Thyroid gland (tissue), 4 donors: Measurements from ENCODE around the gene ARHGAP8. TPM values are rescaled to one million over a fixed set of nuclear protein-coding genes. Genes with fewer than 3 reads are reported as not detected.
A peak's percentile ranks its signal among the peaks of the same experiment; 100 is the strongest.

ENCODE experiments used
- DNase-seq, 2 donors: peaks; one replicate each; pipeline ENCODE4 v3.0.0-alpha.2; 2019
- H3K27ac ChIP-seq, 3 donors: fragments of 200-600 bp; sonication (generic); 1 replicate in 2 of 3; 2 replicates in 1 of 3; pipeline ENCODE4 v1.5.1; 2016 to 2019; ENCODE audit warnings: mild to moderate bottlenecking in 1 of 3, moderate library complexity in 1 of 3
- H3K27me3 ChIP-seq: fragments of 200-600 bp; sonication (generic); one replicate; pipeline ENCODE4 v1.5.1; 2019
- H3K36me3 ChIP-seq, 2 donors: fragments of 200-600 bp; sonication (generic); one replicate each; pipeline ENCODE4 v1.5.1; 2016 to 2019
- H3K4me1 ChIP-seq, 2 donors: fragments of 200-600 bp; sonication (generic); one replicate each; pipeline ENCODE4 v1.5.1; 2017 to 2019
- H3K4me3 ChIP-seq, 3 donors: fragments of 200-600 bp; sonication (generic); replicated peaks in 1 of 3; 1 replicate in 2 of 3; 2 replicates in 1 of 3; pipeline ENCODE4 v1.5.1; 2016; ENCODE audit warnings: mild to moderate bottlenecking in 1 of 3
- H3K9me3 ChIP-seq: fragments of 200-600 bp; sonication (generic); one replicate; pipeline ENCODE4 v1.5.1; 2017
- POLR2A ChIP-seq, 2 donors: fragments of 450-650 bp; IDR thresholded peaks; one replicate each; pipeline ENCODE4 v1.6.1; 2017; ENCODE audit warnings: antibody characterized with exemption in 2 of 2, mild to moderate bottlenecking in 2 of 2, moderate library complexity in 1 of 2
- WGBS, 2 donors: methylation state at CpG; one replicate each; pipeline ENCODE4 v1.1.5; 2017; 5-methylcytosine and 5-hydroxymethylcytosine counted together
- intact Hi-C: fragments of 100-400 bp; cut with DNase I; formaldehyde crosslinking; loops from one replicate; pipeline ENCODE4 v1.15.1; 2023
- total RNA-seq, 4 donors: library from RNA; depleted of rRNA; stranded (reverse); fragments of >200 nt; gene quantifications; one replicate each; pipeline ENCODE4 v1.2.3, GENCODE V29; 2016
- TF ChIP-seq, protein P1 (sequence below), 6 experiments: fragments of 200-600 bp in 3 of 6; fragments of 450-650 bp in 3 of 6; sonication (generic) in 3 of 6; IDR thresholded peaks; one replicate each; pipeline ENCODE4 v1.5.1; 2016 to 2019; ENCODE audit warnings: antibody characterized with exemption in 6 of 6, mild to moderate bottlenecking in 2 of 6, inconsistent platforms in 1 of 6, moderate library complexity in 1 of 6

Gene ARHGAP8
- total RNA-seq, 4 donors from 2014 or later = 24.8 to 44.3 (median 28.0) TPM

DNA sequence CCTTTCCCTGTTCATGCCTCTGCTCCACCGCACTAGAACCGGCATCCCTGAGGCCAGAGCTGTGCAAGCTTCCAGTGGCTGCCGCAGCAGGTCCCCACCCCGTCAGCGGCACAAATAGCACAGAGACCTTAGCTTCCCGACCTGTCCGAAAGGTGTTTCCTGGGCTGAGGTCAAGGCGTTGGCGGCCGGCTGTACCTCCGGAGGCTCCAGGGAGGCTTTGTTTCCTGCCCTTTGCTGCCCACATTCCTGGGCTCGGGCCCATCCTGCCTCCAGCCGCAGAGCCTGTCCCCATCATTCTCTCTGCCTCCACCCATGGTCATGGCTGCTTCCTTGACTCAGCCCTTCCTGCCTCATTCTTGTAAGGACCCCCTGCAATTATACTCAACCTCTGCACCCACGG lies 31.2 kb downstream of the ARHGAP8 start:
- 53 to 64% methylated on average over 5 to 9 of the region's 14 CpGs for WGBS, 2 donors
- intact Hi-C loops = no loop called here

DNA sequence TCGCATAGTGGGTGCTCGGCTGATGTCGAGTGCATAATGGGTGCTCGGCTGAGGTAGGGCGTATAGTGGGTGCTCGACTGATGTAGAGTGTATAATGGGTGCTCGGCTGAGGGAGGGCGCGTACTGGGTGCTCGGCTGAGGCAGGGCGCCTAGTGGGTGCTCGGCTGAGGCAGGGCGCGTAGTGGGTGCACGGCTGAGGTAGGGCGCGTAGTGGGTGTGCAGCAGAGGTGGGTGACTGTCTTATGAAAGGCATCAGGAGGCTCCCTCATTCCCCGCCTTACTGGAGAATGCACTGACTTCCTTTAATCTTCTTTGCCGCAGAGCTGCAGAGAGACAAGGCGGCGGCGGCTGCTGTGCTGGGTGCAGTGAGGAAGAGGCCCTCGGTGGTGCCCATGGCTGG lies 33.8 kb downstream of the ARHGAP8 start:
- H3K4me1 ChIP-seq = no peaks in the 10 kb centered on the region
- H3K27ac ChIP-seq = no peak overlapping the region
- no peak for TF ChIP-seq POLR2A (IDR thresholded peaks at IDR 0.05)
- TF ChIP-seq, protein P1, sequence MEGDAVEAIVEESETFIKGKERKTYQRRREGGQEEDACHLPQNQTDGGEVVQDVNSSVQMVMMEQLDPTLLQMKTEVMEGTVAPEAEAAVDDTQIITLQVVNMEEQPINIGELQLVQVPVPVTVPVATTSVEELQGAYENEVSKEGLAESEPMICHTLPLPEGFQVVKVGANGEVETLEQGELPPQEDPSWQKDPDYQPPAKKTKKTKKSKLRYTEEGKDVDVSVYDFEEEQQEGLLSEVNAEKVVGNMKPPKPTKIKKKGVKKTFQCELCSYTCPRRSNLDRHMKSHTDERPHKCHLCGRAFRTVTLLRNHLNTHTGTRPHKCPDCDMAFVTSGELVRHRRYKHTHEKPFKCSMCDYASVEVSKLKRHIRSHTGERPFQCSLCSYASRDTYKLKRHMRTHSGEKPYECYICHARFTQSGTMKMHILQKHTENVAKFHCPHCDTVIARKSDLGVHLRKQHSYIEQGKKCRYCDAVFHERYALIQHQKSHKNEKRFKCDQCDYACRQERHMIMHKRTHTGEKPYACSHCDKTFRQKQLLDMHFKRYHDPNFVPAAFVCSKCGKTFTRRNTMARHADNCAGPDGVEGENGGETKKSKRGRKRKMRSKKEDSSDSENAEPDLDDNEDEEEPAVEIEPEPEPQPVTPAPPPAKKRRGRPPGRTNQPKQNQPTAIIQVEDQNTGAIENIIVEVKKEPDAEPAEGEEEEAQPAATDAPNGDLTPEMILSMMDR (IDR thresholded peaks at IDR 0.05) = no peak
- H3K4me3 ChIP-seq = no peak overlapping the region
- WGBS, 2 donors = 92 to 94% methylated on average over 23 of the region's 23 CpGs
- no peaks in the 10 kb centered on the region for H3K27me3 ChIP-seq
- no peak for DNase-seq
- no peaks in the 10 kb centered on the region for H3K36me3 ChIP-seq
- no peaks in the 10 kb centered on the region for H3K9me3 ChIP-seq
- intact Hi-C loops = no loop called here

More for the DNA sequence above, 31.2 kb downstream of the ARHGAP8 start:
- Histone ChIP-seq H3K36me3 (no peaks in the 10 kb centered on the region), H3K4me3 (no peak overlapping the region), H3K4me1 (no peaks in the 10 kb centered on the region), H3K9me3 (no peaks in the 10 kb centered on the region), H3K27ac (no peak overlapping the region), H3K27me3 (no peaks in the 10 kb centered on the region)
- DNase-seq = peak in 1 of 2 donors; percentile 10
- TF ChIP-seq POLR2A (IDR thresholded peaks at IDR 0.05) = no peak
- TF ChIP-seq, protein P1 (IDR thresholded peaks at IDR 0.05) = no peak

DNA sequence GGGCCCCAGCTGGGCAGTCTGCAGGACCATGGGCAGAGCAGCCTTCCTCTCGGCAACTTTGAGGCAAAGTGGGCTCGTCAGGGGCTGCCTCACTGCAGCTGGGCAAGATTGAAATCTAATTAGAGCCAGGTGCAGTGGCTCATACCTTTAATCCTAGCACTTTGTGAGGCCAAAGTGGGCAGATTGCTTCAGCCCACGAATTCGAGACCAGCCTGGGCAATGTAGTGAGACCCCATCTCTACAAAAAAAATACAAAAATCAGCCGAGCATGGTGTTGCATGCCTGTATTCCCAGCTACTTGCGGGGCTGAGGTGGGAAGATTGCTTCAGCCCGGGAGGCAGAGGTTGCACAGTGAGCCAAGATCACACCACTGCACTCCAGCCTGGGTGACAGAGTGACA lies 34.2 kb downstream of the ARHGAP8 start:
- 70 to 81% methylated on average over 5 to 7 of the region's 7 CpGs for WGBS, 2 donors
- H3K4me1 ChIP-seq = no peaks in the 10 kb centered on the region
- no peak for DNase-seq
- H3K27me3 ChIP-seq = no peaks in the 10 kb centered on the region
- no peaks in the 10 kb centered on the region for H3K36me3 ChIP-seq
- no peak overlapping the region for H3K27ac ChIP-seq
- no peaks in the 10 kb centered on the region for H3K9me3 ChIP-seq
- intact Hi-C loops = no loop called here
- H3K4me3 ChIP-seq = no peak overlapping the region
- TF ChIP-seq, protein P1 (IDR thresholded peaks at IDR 0.05) = no peak
- no peak for TF ChIP-seq POLR2A (IDR thresholded peaks at IDR 0.05)

DNA sequence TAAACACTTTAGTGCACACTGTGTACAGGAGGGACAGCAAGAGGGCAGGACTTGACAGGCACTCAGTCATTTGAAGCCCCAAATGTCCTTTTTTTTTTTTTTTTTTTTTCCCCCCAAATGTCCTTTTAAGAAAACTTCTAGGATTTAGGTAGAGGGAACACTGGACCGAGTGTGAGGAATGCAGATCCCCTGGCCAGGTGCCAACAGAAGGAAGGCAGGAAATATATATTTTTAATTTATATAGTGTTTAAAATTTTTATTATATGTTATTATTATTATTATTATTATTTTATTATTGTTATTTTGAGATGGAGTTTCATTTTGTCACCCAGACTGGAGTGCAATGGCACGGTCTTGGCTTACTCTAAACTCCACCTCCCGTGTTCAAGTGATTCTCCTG lies 35.5 kb downstream of the ARHGAP8 start:
- intact Hi-C loops = no loop called here
- no peak overlapping the region for H3K4me3 ChIP-seq
- 80 to 85% methylated on average over 3 of the region's 3 CpGs for WGBS, 2 donors

DNA sequence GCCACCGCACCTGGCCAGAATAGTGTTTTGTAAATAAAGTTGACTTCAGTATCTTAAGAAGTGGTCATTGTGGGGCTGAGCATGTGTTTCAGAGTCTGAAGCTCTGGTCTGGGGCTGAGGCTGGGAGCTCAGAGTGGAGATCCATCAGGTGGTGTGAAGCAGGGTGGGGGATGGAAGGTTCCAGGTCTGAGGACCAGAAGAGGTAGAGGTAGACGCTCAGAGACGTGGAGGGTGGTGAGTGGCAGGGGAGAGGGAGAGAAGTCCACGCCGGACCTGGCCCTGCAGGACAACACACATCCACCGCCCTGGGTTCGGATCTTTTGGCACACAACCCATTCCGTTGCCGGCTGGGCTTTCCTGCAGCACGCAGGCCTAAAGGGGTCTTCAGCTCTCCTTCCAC lies 40.7 kb downstream of the ARHGAP8 start:
- no peak overlapping the region for H3K27ac ChIP-seq
- no peaks in the 10 kb centered on the region for H3K36me3 ChIP-seq
- H3K9me3 ChIP-seq = no peaks in the 10 kb centered on the region
- no peaks in the 10 kb centered on the region for H3K27me3 ChIP-seq
- no peak for DNase-seq
- WGBS, 2 donors = 89 to 90% methylated on average over 10 of the region's 10 CpGs
- H3K4me3 ChIP-seq = no peak overlapping the region
- no peaks in the 10 kb centered on the region for H3K4me1 ChIP-seq
- no peak for TF ChIP-seq POLR2A (IDR thresholded peaks at IDR 0.05)
- TF ChIP-seq, protein P1 (IDR thresholded peaks at IDR 0.05) = no peak
- intact Hi-C loops = no loop called here

More for the DNA sequence above, 35.5 kb downstream of the ARHGAP8 start:
- DNase-seq = no peak
- H3K27ac ChIP-seq = no peak overlapping the region
- no peaks in the 10 kb centered on the region for H3K36me3 ChIP-seq
- no peaks in the 10 kb centered on the region for H3K9me3 ChIP-seq
- no peak for TF ChIP-seq POLR2A (IDR thresholded peaks at IDR 0.05)
- TF ChIP-seq, protein P1 (IDR thresholded peaks at IDR 0.05) = no peak
- no peaks in the 10 kb centered on the region for H3K4me1 ChIP-seq
- H3K27me3 ChIP-seq = no peaks in the 10 kb centered on the region
